HG03095 (cell line): ENCODE results near the gene TECPR1.

Experiments used
- ATAC-seq: cut with Tn5 transposase; IDR thresholded peaks from one replicate; pipeline ENCODE4 v1.9.1; 2021; ENCODE audit warnings: moderate library complexity; ENCODE audit not compliant: unreplicated experiment

The TECPR1 gene

GRCh38 chr7:98211676-98212531, 40.1 kb downstream of the TECPR1 start:
- no peak for ATAC-seq

- no peak for ATAC-seq
Observed at GRCh38 chr7:98211221-98211675, 40.8 kb downstream of the TECPR1 start, which contains the start of gene BHLHA15. Gene BHLHA15 (plus strand): TSS chr7:98211439. CDS start chr7:98212310, 871 bp downstream.

- ATAC-seq: no peak
Observed at GRCh38 chr7:98210513-98211220, 41.4 kb downstream of the TECPR1 start.

GRCh38 chr7:98209166-98209920, 42.7 kb downstream of the TECPR1 start:
- no peak for ATAC-seq

- ATAC-seq: no peak
Observed at GRCh38 chr7:98206451-98207330, 45.3 kb downstream of the TECPR1 start.

GRCh38 chr7:98205162-98205845, 46.7 kb downstream of the TECPR1 start:
- no peak for ATAC-seq

GRCh38 chr7:98204670-98205069, 47.4 kb downstream of the TECPR1 start:
- ATAC-seq: no peak

- no peak for ATAC-seq
Observed at GRCh38 chr7:98203964-98204605, 47.9 kb downstream of the TECPR1 start.

- peak; percentile 38 for ATAC-seq
Observed at GRCh38 chr7:98203261-98203963, 48.6 kb downstream of the TECPR1 start.

- peak; percentile 90 for ATAC-seq
Observed at GRCh38 chr7:98202367-98203195, 49.5 kb downstream of the TECPR1 start.

GRCh38 chr7:98200364-98200763, 51.7 kb downstream of the TECPR1 start:
- ATAC-seq: peak; percentile 34

GRCh38 chr7:98199131-98199530, 52.9 kb downstream of the TECPR1 start:
- no peak for ATAC-seq

- ATAC-seq: no peak
Observed at GRCh38 chr7:98196706-98197605, 55.1 kb downstream of the TECPR1 start.

GRCh38 chr7:98194672-98195457, 57.2 kb downstream of the TECPR1 start:
- ATAC-seq: no peak

GRCh38 chr7:98194186-98194585, 57.8 kb downstream of the TECPR1 start:
- ATAC-seq: no peak
